HEK293 (cell line): Measurements from ENCODE around the gene TFAP2C.

Experiments
- CTCF ChIA-PET: fragments of 350-600 bp; formaldehyde crosslinking; extraction: SDS; loops from one replicate; lab custom pipeline; 2021; ENCODE audit warnings: antibody characterized with exemption; lab: Yijun Ruan, JAX
- POLR2A ChIA-PET: fragments of 300-600 bp; formaldehyde crosslinking; extraction: SDS; loops from one replicate; lab custom pipeline; 2020; ENCODE audit warnings: antibody characterized with exemption, inconsistent platforms; lab: Yijun Ruan, JAX
- H3K27ac ChIP-seq: fragments of 200-500 bp; sonication (Bioruptor generic); 2 replicates; pipeline ENCODE4 v1.5.1; 2014; ENCODE audit warnings: low read depth, low read length, control low read depth, inconsistent platforms; ENCODE audit errors: extremely low read depth
- H3K36me3 ChIP-seq, 2 experiments: fragments of 200-500 bp in 1 of 2; sonication (Bioruptor generic) in 1 of 2; 1 replicate in 1 of 2; 2 replicates in 1 of 2; pipeline ENCODE4 v1.5.1; 2014 to 2017; ENCODE audit warnings: inconsistent platforms in 2 of 2, low read length in 2 of 2; ENCODE audit not compliant: control insufficient read depth in 2 of 2, insufficient read depth in 1 of 2
- H3K4me1 ChIP-seq: fragments of 200-500 bp; sonication (Bioruptor generic); 2 replicates; pipeline ENCODE4 v1.5.1; 2014; ENCODE audit warnings: mild to moderate bottlenecking, low read length, inconsistent platforms; ENCODE audit not compliant: control insufficient read depth, insufficient read depth
- H3K4me3 ChIP-seq: 2 replicates; pipeline ENCODE4 v1.5.1; 2011; ENCODE audit warnings: low read depth, mild to moderate bottlenecking, control low read depth, low read length, moderate library complexity
- H3K9me3 ChIP-seq: fragments of 200-500 bp; sonication (Bioruptor generic); 2 replicates; pipeline ENCODE4 v1.5.1; 2014; ENCODE audit warnings: low read depth, low read length, inconsistent platforms; ENCODE audit not compliant: control insufficient read depth, insufficient read depth
- GLI2 ChIP-seq: fragments of 450-650 bp; formaldehyde crosslinking; IDR thresholded peaks from 2 replicates; pipeline ENCODE4; 2017; ENCODE audit warnings: missing biosample characterization, missing genetic modification characterization, low read depth, borderline replicate concordance
- KLF9 ChIP-seq: fragments of 450-650 bp; formaldehyde crosslinking; IDR thresholded peaks from 2 replicates; pipeline ENCODE4 v1.5.1; 2016; ENCODE audit warnings: missing biosample characterization, missing genetic modification characterization, low read depth
- SALL2 ChIP-seq: fragments of 450-650 bp; formaldehyde crosslinking; IDR thresholded peaks from 2 replicates; pipeline ENCODE4 v1.5.0; 2017; ENCODE audit warnings: missing biosample characterization, mild to moderate bottlenecking, missing genetic modification characterization, borderline replicate concordance
- YY1 ChIP-seq: fragments of 450-650 bp; formaldehyde crosslinking; IDR thresholded peaks from 2 replicates; pipeline ENCODE4 v1.5.1; 2018; ENCODE audit warnings: missing biosample characterization, missing genetic modification characterization
- ZBTB20 ChIP-seq: fragments of 450-650 bp; formaldehyde crosslinking; IDR thresholded peaks from 2 replicates; pipeline ENCODE4 v1.5.1; 2016; ENCODE audit warnings: missing biosample characterization, missing genetic modification characterization
- ZBTB21 ChIP-seq: fragments of 450-650 bp; formaldehyde crosslinking; IDR thresholded peaks from 2 replicates; pipeline ENCODE4 v1.5.1; 2017; ENCODE audit warnings: missing biosample characterization, missing genetic modification characterization
- ZFP41 ChIP-seq: fragments of 450-650 bp; formaldehyde crosslinking; IDR thresholded peaks from 2 replicates; pipeline ENCODE4 v1.5.1; 2016; ENCODE audit warnings: missing biosample characterization, missing genetic modification characterization, borderline replicate concordance
- ZNF146 ChIP-seq: fragments of 450-650 bp; formaldehyde crosslinking; IDR thresholded peaks from 2 replicates; pipeline ENCODE4 v1.5.1; 2016; ENCODE audit warnings: missing biosample characterization, missing genetic modification characterization
- ZNF350 ChIP-seq: fragments of 450-650 bp; formaldehyde crosslinking; IDR thresholded peaks from 2 replicates; pipeline ENCODE4 v1.5.0; 2017; ENCODE audit warnings: missing biosample characterization, mild to moderate bottlenecking, missing genetic modification characterization
- ZNF48 ChIP-seq: fragments of 450-650 bp; formaldehyde crosslinking; IDR thresholded peaks from 2 replicates; pipeline ENCODE4 v1.5.1; 2016; ENCODE audit warnings: missing biosample characterization, missing genetic modification characterization
- ZNF561 ChIP-seq: fragments of 450-650 bp; IDR thresholded peaks from 2 replicates; pipeline ENCODE4 v1.5.1; 2018; ENCODE audit warnings: missing biosample characterization, missing genetic modification characterization, borderline replicate concordance
- ZNF777 ChIP-seq: fragments of 450-650 bp; formaldehyde crosslinking; IDR thresholded peaks from 2 replicates; pipeline ENCODE4 v1.5.1; 2017; ENCODE audit warnings: missing biosample characterization, missing genetic modification characterization, borderline replicate concordance
- ZNF830 ChIP-seq: fragments of 450-650 bp; IDR thresholded peaks from 2 replicates; pipeline ENCODE4 v1.5.0; 2018; ENCODE audit warnings: missing biosample characterization, missing genetic modification characterization, low read depth, mild to moderate bottlenecking, moderate library complexity
- TF ChIP-seq, protein P1 (sequence below): fragments of 450-650 bp; formaldehyde crosslinking; IDR thresholded peaks from 2 replicates; pipeline ENCODE4 v1.5.1; 2016; ENCODE audit warnings: missing biosample characterization, missing genetic modification characterization
- TF ChIP-seq, protein P2 (sequence below): fragments of 450-650 bp; formaldehyde crosslinking; IDR thresholded peaks from 2 replicates; pipeline ENCODE4 v1.5.1; 2016; ENCODE audit warnings: missing biosample characterization, missing genetic modification characterization
- TF ChIP-seq, protein P3 (sequence below): fragments of 450-650 bp; formaldehyde crosslinking; IDR thresholded peaks from 2 replicates; pipeline ENCODE4 v1.5.1; 2016; ENCODE audit warnings: missing biosample characterization, missing genetic modification characterization, low read depth
- TF ChIP-seq, protein P4 (sequence below): fragments of 450-650 bp; formaldehyde crosslinking; IDR thresholded peaks from 2 replicates; pipeline ENCODE4 v1.5.1; 2016; ENCODE audit warnings: missing biosample characterization, missing genetic modification characterization
- TF ChIP-seq, protein P5 (sequence below): fragments of 450-650 bp; formaldehyde crosslinking; IDR thresholded peaks from 2 replicates; pipeline ENCODE4 v1.5.1; 2016; ENCODE audit warnings: missing biosample characterization, missing genetic modification characterization

TFAP2C gene

DNA sequence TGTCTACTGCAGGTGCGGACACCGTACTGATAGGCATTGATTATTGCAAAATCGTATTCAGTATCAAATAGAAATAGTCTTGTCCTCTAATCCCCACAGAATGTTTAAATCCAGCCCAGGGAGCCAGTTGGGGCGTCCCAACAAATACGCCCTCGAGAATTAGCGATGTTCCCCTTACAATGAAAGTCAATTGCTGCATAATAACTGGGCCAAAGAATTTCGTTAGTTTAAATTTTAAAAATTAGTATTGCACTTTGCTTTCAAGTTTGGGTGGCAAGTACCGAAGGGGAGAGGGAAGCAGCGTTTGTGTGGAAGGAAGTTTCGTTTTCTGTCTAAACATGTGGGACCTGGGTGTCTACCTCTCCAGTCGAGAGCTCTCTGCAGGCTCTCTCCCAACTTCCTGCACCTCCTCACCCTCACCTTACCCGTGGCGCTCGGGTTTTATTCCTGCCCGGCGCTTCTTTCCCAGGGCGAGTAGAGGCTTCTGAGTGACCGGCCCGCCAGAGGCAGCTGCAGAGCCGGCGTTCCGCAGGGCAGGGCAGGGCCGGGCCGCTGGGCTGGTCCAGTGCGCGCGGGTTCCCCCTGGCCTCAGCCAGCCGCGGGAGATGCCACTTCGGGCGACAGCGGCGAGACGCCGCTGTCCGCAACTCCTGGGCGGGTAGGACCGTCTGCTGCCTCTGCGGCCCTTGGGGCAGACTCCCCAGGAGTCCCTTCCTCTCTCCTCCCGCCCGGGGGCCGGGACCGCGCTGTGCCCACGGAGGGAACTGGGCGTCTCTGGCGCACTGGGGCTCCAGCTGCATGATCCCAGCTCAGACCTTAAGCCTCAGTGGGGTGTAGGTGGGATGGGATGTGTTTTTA, 862 bp upstream of the TFAP2C start:
- TF ChIP-seq ZNF777 (tag by site-specific recombination) (no peak), GLI2 (tag by site-specific recombination) (no peak), ZNF350 (tag by site-specific recombination) (no peak)
- TF ChIP-seq, protein P1, sequence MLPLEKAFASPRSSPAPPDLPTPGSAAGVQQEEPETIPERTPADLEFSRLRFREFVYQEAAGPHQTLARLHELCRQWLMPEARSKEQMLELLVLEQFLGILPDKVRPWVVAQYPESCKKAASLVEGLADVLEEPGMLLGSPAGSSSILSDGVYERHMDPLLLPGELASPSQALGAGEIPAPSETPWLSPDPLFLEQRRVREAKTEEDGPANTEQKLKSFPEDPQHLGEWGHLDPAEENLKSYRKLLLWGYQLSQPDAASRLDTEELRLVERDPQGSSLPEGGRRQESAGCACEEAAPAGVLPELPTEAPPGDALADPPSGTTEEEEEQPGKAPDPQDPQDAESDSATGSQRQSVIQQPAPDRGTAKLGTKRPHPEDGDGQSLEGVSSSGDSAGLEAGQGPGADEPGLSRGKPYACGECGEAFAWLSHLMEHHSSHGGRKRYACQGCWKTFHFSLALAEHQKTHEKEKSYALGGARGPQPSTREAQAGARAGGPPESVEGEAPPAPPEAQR (tag by site-specific recombination) = no peak
- TF ChIP-seq, protein P2, sequence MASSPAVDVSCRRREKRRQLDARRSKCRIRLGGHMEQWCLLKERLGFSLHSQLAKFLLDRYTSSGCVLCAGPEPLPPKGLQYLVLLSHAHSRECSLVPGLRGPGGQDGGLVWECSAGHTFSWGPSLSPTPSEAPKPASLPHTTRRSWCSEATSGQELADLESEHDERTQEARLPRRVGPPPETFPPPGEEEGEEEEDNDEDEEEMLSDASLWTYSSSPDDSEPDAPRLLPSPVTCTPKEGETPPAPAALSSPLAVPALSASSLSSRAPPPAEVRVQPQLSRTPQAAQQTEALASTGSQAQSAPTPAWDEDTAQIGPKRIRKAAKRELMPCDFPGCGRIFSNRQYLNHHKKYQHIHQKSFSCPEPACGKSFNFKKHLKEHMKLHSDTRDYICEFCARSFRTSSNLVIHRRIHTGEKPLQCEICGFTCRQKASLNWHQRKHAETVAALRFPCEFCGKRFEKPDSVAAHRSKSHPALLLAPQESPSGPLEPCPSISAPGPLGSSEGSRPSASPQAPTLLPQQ = no peak
- TF ChIP-seq, protein P3, sequence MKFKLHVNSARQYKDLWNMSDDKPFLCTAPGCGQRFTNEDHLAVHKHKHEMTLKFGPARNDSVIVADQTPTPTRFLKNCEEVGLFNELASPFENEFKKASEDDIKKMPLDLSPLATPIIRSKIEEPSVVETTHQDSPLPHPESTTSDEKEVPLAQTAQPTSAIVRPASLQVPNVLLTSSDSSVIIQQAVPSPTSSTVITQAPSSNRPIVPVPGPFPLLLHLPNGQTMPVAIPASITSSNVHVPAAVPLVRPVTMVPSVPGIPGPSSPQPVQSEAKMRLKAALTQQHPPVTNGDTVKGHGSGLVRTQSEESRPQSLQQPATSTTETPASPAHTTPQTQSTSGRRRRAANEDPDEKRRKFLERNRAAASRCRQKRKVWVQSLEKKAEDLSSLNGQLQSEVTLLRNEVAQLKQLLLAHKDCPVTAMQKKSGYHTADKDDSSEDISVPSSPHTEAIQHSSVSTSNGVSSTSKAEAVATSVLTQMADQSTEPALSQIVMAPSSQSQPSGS (tag by site-specific recombination) = no peak
- peaks cover 0 to 19% of the 10 kb centered on the region in 2 experiments; a peak in 1 of 3 replicates for H3K36me3 ChIP-seq
- H3K4me3 ChIP-seq = no peak overlapping the region
- H3K4me1 ChIP-seq = no peaks in the 10 kb centered on the region
- POLR2A ChIA-PET = no interaction called here
- no peaks in the 10 kb centered on the region for H3K9me3 ChIP-seq
- no peak overlapping the region for H3K27ac ChIP-seq
- CTCF ChIA-PET = interaction anchor here (1.0 to 1.5 kb wide), 2 partner anchors 20 to 23 kb away, joined by 3 to 6 read pairs; no protein-coding TSS in a partner anchor

DNA sequence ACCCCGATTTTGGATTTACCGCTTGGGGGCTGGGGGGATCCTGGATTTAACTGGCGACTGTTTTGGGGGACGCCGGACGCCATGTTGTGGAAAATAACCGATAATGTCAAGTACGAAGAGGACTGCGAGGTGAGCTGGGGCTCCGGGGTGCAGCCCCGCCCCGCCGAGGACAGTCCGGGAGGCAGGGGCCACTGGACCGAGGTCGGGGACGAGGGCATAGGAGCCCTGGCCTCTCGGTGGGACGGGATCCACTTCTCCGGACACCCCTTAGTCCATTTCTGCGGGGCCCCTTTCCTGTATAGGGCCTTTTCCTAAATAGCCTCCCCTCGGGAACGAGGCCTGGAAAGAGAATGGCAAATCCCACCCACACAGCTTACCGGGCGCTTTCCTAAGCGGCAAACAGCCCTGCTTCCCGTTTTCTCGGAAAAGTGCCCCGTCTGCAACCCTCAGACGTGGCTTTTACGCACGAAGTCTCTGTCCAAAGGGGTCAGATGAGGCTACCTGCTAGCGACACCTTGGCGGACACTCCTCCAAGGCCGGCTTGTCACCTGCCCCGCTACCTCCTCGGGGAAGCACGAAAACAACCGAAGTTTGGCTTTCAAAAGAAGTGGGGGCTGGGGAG, 469 bp downstream of the TFAP2C start:
- 0 out of 2 replicates have a peak, but pooled peaks cover 2% of the 10 kb centered on the region for H3K4me1 ChIP-seq
- H3K27ac ChIP-seq = peak overlapping the region; percentile 47
- CTCF ChIA-PET = interaction anchor here (0.5 to 1.9 kb wide), 17 partner anchors 24 to 659 kb away, joined by 3 to 9 read pairs (median 3); no protein-coding TSS in a partner anchor
- peak; percentile 95 for TF ChIP-seq ZBTB20 (tag by site-specific recombination)
- no peak for TF ChIP-seq ZNF561
- peak; percentile 31; the same call in 1 of the 2 replicates for TF ChIP-seq KLF9 (tag by site-specific recombination)
- TF ChIP-seq SALL2 = no peak
- 0 out of 2 replicates have a peak, but pooled peaks have one; percentile 38 for TF ChIP-seq YY1 (tag by site-specific recombination)
- TF ChIP-seq, protein P2 = no peak
- no peak for TF ChIP-seq ZNF830
- TF ChIP-seq, protein P4, sequence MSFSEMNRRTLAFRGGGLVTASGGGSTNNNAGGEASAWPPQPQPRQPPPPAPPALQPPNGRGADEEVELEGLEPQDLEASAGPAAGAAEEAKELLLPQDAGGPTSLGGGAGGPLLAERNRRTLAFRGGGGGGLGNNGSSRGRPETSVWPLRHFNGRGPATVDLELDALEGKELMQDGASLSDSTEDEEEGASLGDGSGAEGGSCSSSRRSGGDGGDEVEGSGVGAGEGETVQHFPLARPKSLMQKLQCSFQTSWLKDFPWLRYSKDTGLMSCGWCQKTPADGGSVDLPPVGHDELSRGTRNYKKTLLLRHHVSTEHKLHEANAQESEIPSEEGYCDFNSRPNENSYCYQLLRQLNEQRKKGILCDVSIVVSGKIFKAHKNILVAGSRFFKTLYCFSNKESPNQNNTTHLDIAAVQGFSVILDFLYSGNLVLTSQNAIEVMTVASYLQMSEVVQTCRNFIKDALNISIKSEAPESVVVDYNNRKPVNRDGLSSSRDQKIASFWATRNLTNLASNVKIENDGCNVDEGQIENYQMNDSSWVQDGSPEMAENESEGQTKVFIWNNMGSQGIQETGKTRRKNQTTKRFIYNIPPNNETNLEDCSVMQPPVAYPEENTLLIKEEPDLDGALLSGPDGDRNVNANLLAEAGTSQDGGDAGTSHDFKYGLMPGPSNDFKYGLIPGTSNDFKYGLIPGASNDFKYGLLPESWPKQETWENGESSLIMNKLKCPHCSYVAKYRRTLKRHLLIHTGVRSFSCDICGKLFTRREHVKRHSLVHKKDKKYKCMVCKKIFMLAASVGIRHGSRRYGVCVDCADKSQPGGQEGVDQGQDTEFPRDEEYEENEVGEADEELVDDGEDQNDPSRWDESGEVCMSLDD = peak; percentile 86
- no peak for TF ChIP-seq ZFP41 (tag by site-specific recombination)
- no peak for TF ChIP-seq ZNF48 (tag by site-specific recombination)
- no peak for TF ChIP-seq ZBTB21 (tag by site-specific recombination)
- TF ChIP-seq ZNF146 (tag by site-specific recombination) = no peak
- TF ChIP-seq, protein P5, sequence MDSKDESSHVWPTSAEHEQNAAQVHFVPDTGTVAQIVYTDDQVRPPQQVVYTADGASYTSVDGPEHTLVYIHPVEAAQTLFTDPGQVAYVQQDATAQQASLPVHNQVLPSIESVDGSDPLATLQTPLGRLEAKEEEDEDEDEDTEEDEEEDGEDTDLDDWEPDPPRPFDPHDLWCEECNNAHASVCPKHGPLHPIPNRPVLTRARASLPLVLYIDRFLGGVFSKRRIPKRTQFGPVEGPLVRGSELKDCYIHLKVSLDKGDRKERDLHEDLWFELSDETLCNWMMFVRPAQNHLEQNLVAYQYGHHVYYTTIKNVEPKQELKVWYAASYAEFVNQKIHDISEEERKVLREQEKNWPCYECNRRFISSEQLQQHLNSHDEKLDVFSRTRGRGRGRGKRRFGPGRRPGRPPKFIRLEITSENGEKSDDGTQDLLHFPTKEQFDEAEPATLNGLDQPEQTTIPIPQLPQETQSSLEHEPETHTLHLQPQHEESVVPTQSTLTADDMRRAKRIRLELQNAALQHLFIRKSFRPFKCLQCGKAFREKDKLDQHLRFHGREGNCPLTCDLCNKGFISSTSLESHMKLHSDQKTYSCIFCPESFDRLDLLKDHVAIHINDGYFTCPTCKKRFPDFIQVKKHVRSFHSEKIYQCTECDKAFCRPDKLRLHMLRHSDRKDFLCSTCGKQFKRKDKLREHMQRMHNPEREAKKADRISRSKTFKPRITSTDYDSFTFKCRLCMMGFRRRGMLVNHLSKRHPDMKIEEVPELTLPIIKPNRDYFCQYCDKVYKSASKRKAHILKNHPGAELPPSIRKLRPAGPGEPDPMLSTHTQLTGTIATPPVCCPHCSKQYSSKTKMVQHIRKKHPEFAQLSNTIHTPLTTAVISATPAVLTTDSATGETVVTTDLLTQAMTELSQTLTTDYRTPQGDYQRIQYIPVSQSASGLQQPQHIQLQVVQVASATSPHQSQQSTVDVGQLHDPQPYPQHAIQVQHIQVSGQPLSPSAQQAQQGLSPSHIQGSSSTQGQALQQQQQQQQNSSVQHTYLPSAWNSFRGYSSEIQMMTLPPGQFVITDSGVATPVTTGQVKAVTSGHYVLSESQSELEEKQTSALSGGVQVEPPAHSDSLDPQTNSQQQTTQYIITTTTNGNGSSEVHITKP = peak; percentile 69

More for the DNA sequence above, 469 bp downstream of the TFAP2C start:
- Histone ChIP-seq H3K4me3 (peak overlapping the region; percentile 78), H3K36me3 (peaks cover 0 to 32% of the 10 kb centered on the region in 2 experiments; a peak in 1 of 3 replicates), H3K9me3 (no peaks in the 10 kb centered on the region)
- POLR2A ChIA-PET = interaction anchor here (1.0 to 1.3 kb wide), 2 partner anchors 237 to 1067 kb away, joined by 3 read pairs; partner anchors contain the start of genes AURKA and CSTF1
